ENCODE measurements around the gene TNFRSF14. TPM values are rescaled to one million over a fixed set of nuclear protein-coding genes. Genes with fewer than 3 reads are reported as not detected.

Gene TNFRSF14
- total and polyA plus RNA-seq, 2 of the 13 experiments (the other 11 are each of a cell fraction or from before 2014, with no cell fraction given) = 11.9 to 49.9 TPM

DNA sequence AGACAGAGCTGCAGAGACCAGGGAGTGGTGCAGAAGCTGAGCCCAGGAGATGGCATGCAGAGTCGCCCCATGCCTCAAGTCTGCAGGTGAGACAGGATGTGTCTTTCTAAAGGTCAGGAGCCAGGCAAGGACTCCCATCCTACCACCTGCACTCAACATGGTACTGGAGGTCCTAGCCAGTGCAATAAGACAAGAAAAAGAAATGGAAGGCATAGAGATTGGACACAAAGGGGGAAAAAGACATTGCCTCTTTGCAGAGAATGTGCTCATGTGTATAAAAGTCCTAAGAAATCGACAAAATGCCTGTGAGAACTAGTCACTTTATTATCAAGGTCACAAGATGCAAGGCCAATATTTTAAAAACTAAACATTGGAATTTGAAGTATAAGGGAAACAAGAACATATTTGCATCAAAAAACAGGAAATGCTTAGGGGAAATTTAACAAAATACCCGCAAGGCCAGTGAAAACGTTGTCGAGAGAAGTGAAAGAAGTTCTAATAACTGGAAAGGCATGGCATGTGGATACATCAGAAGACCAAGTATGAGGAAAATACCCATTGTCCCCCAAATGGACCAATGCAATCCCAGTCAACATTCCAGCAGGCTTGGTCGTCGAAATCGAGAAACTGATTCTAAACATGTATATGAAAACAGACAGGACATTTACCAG is 17.2 kb downstream of the TNFRSF14 start:
- peaks cover 11% of the 10 kb centered on the region for H3K9me3 ChIP-seq (ENCODE audit: low read length)
- DNase-seq (ENCODE audit: low spot score) (no peak), ATAC-seq (no peak), FAIRE-seq (no peak)
- H3K79me2 ChIP-seq (ENCODE audit: insufficient read depth, low read length) = no peaks in the 10 kb centered on the region
- ChIA-PET POLR2A (interaction anchor here (0.6 kb wide), 1 partner anchor 10 kb away, joined by 3 read pairs; no protein-coding TSS in a partner anchor), CTCF (ENCODE audit: low intra/inter-chr PET ratio, low total read pairs) (no interaction called here)
- WGBS (ENCODE audit: low lambda C conversion rate) = 64% methylated on average over 8 of the region's 8 CpGs
- H3K36me3 ChIP-seq (replicated peaks in 1 of 2; ENCODE audit: control insufficient read depth in 1 of 2, insufficient read depth in 2 of 2, low read length in 2 of 2) = no peaks in the 10 kb centered on the region
- no peak overlapping the region for H2AFZ ChIP-seq (ENCODE audit: low read length)
- no TSS peak for BruUV-seq (replicated peaks)
- H3K4me3 ChIP-seq (replicated peaks in 1 of 3; ENCODE audit: insufficient read depth in 1 of 3, low read depth in 2 of 3, low read length in 3 of 3) = no peak overlapping the region
- no peak overlapping the region for H3K27ac ChIP-seq (ENCODE audit: extremely low read length, insufficient read depth, low read length)
- no peaks in the 10 kb centered on the region for H4K20me1 ChIP-seq (ENCODE audit: insufficient read depth, low read length)
- intact Hi-C loops (cut with micrococcal nuclease; ENCODE audit: unreplicated experiment) (no loop called here), in situ Hi-C loops (cut with HindIII; ENCODE audit: extremely low pct_ligation_motif_present, low pct_unique_long_range_greater_than_20kb) (no loop called here)
- H3K27me3 ChIP-seq (ENCODE audit: control insufficient read depth in 1 of 2, insufficient read depth in 2 of 2, low read length in 2 of 2) = peaks cover 3 to 24% of the 10 kb centered on the region in 2 experiments; a peak in 4 of 5 replicates
- H3K4me2 ChIP-seq (ENCODE audit: low read depth, low read length) = no peak overlapping the region
- TF ChIP-seq ZMYM3 (CRISPR knock-in tag; IDR thresholded peaks at IDR 0.05) (peak; percentile 67; the same call in 1 of the 2 replicates), ZNF607 (CRISPR knock-in tag; IDR thresholded peaks at IDR 0.05; ENCODE audit: borderline replicate concordance) (no peak)
- H3K4me1 ChIP-seq (ENCODE audit: insufficient read depth, low read length) = peaks cover 79% of the 10 kb centered on the region
- H3K9ac ChIP-seq (ENCODE audit: insufficient read depth, low read depth, low read length) = no peak overlapping the region

DNA sequence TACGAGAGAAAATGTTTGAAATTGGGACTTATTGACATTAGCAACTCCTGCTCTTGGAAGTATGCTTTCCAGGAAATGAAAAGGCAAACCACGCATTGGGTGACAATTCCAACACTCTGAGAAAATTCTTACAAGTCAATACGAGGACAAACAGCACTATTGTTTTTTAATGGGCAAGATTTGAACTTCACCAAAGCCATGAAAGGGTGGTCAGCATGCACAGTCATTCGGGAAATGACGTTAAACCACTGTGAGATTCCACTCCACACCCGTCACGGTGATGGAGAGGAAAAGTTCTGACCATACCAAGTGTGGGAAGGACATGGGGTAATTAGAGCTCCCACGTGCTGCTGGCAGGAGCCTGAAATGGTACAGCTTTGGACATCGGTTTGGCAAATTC is 18.2 kb downstream of the TNFRSF14 start:
- H3K9me3 ChIP-seq (ENCODE audit: low read length) = peaks cover 11% of the 10 kb centered on the region
- H2AFZ ChIP-seq (ENCODE audit: low read length) = no peak overlapping the region
- in situ Hi-C loops (cut with HindIII; ENCODE audit: extremely low pct_ligation_motif_present, low pct_unique_long_range_greater_than_20kb) = no loop called here
- intact Hi-C loops (cut with micrococcal nuclease; ENCODE audit: unreplicated experiment) = no loop called here
- no peaks in the 10 kb centered on the region for H4K20me1 ChIP-seq (ENCODE audit: insufficient read depth, low read length)
- H3K36me3 ChIP-seq (replicated peaks in 1 of 2; ENCODE audit: control insufficient read depth in 1 of 2, insufficient read depth in 2 of 2, low read length in 2 of 2) = no peaks in the 10 kb centered on the region
- no peak overlapping the region for H3K9ac ChIP-seq (ENCODE audit: insufficient read depth, low read depth, low read length)
- no peaks in the 10 kb centered on the region for H3K79me2 ChIP-seq (ENCODE audit: insufficient read depth, low read length)
- no peak for FAIRE-seq
- BruUV-seq (replicated peaks) = no TSS peak
- no peak overlapping the region for H3K4me3 ChIP-seq (replicated peaks in 1 of 3; ENCODE audit: insufficient read depth in 1 of 3, low read depth in 2 of 3, low read length in 3 of 3)
- DNase-seq (ENCODE audit: low spot score) = no peak
- peaks cover 83% of the 10 kb centered on the region for H3K4me1 ChIP-seq (ENCODE audit: insufficient read depth, low read length)
- no peak for ATAC-seq
- POLR2A ChIA-PET = no interaction called here
- no peak overlapping the region for H3K27ac ChIP-seq (ENCODE audit: extremely low read length, insufficient read depth, low read length)
- CTCF ChIA-PET (ENCODE audit: low intra/inter-chr PET ratio, low total read pairs) = no interaction called here
- peaks cover 0 to 19% of the 10 kb centered on the region in 2 experiments; a peak in 2 of 5 replicates for H3K27me3 ChIP-seq (ENCODE audit: control insufficient read depth in 1 of 2, insufficient read depth in 2 of 2, low read length in 2 of 2)
- WGBS (ENCODE audit: low lambda C conversion rate) = 29% methylated on average over 9 of the region's 9 CpGs
- no peak overlapping the region for H3K4me2 ChIP-seq (ENCODE audit: low read depth, low read length)
- TF ChIP-seq ZFP36L1 (CRISPR knock-in tag; IDR thresholded peaks at IDR 0.05) (no peak), ZNF577 (CRISPR knock-in tag; IDR thresholded peaks at IDR 0.05; ENCODE audit: borderline replicate concordance, low read depth) (no peak), ARID5B (CRISPR knock-in tag; IDR thresholded peaks at IDR 0.05) (peak; percentile 37; the same call in 1 of the 2 replicates), MNT (IDR thresholded peaks at IDR 0.05) (0 out of 2 replicates have a peak, but pooled peaks have one; percentile 14), ZNF326 (CRISPR knock-in tag; IDR thresholded peaks at IDR 0.05; ENCODE audit: borderline replicate concordance) (no peak), HMG20B (CRISPR knock-in tag; conservative IDR thresholded peaks at IDR 0.05) (no peak), ZNF598 (CRISPR knock-in tag; IDR thresholded peaks at IDR 0.05; ENCODE audit: borderline replicate concordance) (no peak)
- TF ChIP-seq, protein P1, sequence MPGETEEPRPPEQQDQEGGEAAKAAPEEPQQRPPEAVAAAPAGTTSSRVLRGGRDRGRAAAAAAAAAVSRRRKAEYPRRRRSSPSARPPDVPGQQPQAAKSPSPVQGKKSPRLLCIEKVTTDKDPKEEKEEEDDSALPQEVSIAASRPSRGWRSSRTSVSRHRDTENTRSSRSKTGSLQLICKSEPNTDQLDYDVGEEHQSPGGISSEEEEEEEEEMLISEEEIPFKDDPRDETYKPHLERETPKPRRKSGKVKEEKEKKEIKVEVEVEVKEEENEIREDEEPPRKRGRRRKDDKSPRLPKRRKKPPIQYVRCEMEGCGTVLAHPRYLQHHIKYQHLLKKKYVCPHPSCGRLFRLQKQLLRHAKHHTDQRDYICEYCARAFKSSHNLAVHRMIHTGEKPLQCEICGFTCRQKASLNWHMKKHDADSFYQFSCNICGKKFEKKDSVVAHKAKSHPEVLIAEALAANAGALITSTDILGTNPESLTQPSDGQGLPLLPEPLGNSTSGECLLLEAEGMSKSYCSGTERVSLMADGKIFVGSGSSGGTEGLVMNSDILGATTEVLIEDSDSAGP (CRISPR knock-in tag; IDR thresholded peaks at IDR 0.05; ENCODE audit: borderline replicate concordance) = no peak

Measured in HepG2 (cell line).